Airway epithelial cell (primary cell): ENCODE measurements around the gene ZNF98. TPM values are rescaled to one million over a fixed set of nuclear protein-coding genes. Genes with fewer than 3 reads are reported as not detected.

Experiments used
- total RNA-seq: library from RNA; depleted of rRNA; stranded (reverse); fragments of >200 nt; gene quantifications from 2 replicates; pipeline ENCODE4 v1.2.3, GENCODE V29; 2015

The ZNF98 gene
- total RNA-seq, result 0.14 TPM in 1 of 2 replicates, not detected in the other

DNA sequence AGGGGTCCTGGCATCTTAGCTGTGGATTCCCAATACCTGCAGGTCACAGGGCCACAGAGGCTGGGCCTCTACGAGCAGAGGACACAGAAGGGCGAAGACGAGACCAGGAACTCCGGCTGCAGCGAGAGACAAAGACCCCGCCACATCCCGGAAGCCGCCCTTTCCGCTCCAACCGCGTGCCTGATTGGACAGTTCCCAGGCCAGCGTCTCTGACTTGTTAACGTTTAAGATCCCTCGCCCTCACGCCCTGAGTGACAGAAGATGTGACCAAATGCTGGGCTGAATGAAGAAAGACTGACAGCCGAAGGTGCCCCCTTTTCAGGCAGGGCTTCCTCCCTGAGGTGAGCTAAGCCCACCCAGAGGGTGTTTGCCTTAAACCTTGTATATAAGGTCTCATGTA lies at the start of gene ZNF98:
TSS of gene ZNF98 (minus strand) at position 136 of the 400 bp plus-strand sequence. CDS start at position 14, 122 bp downstream.

Other genes with a start within 250 kb of the ZNF98 start
- 0.14 TPM in 1 of 2 replicates, not detected in the other for gene ZNF676, start 225.4 kb downstream of the ZNF98 start, total RNA-seq
- gene ZNF729, start 135.9 kb downstream of the ZNF98 start, total RNA-seq, result not detected in 2 replicates
- 0.33 and 0.35 TPM in 2 replicates for gene ZNF492, start 212.0 kb upstream of the ZNF98 start, total RNA-seq